ENCODE measurements around the gene GTF2A2.

The GTF2A2 gene

DNA sequence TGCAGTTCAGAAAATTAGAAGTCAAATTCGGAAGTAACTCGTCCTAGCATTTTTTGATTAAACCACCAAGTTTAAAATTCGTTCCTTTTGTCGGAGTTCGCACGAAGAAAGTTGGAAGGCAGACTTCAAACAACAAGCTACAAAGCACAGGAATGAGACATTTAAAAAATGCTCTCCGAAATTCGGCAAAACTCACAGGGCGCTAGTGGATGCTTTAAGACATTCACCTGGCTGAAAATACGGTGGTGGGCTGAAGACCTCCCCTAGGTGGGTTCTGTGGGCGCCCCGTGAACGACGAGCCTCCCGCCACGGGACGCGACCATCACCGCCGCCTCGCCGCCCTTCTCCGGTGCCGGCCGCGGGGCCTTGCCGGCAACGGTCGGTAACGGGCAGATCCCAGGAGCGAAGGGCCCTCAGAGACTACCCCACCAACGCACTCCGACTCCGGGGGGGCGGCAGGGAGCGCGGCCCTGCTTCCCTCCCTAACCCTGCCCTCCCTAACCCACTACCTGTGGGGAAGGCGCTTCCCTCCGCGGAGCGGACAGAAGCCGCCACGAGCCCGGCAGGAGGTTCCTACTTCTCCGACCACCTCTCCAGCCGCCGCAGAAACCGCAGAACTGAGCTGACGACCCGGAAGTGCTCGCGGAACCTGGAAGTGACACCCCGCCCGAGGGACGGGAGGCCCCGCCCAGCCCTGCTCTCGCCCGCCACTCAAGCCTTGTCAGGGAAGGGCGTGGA is at the start of gene GTF2A2 (continued):
- TF ChIP-seq AEBP2 (tag by site-specific recombination; IDR thresholded peaks at IDR 0.05; ENCODE audit: borderline replicate concordance): no peak
- peak; percentile 49; the same call in 1 of the 2 replicates for TF ChIP-seq ZFP37 (tag by site-specific recombination; IDR thresholded peaks at IDR 0.05)
- TF ChIP-seq SALL2 (tag by site-specific recombination; IDR thresholded peaks at IDR 0.05; ENCODE audit: borderline replicate concordance): no peak
- peak; percentile 75 for TF ChIP-seq ZIC2 (tag by site-specific recombination; IDR thresholded peaks at IDR 0.05)
- no peak for TF ChIP-seq ZSCAN5A (tag by site-specific recombination; IDR thresholded peaks at IDR 0.05)
- TF ChIP-seq ZNF585B (tag by site-specific recombination; IDR thresholded peaks at IDR 0.05): no peak
- 0 out of 2 replicates have a peak, but pooled peaks have one; percentile 34 for TF ChIP-seq KLF10 (tag by site-specific recombination; IDR thresholded peaks at IDR 0.05)
- TF ChIP-seq ZNF19 (tag by site-specific recombination; IDR thresholded peaks at IDR 0.05; ENCODE audit: low read depth): no peak
- no peak for TF ChIP-seq ZFP3 (tag by site-specific recombination; IDR thresholded peaks at IDR 0.05; ENCODE audit: low read depth)
- no peak for TF ChIP-seq ZNF488 (tag by site-specific recombination; IDR thresholded peaks at IDR 0.05)
- peak; percentile 76 for TF ChIP-seq ZBTB11 (tag by site-specific recombination; conservative IDR thresholded peaks at IDR 0.05; ENCODE audit: low read depth)
- TF ChIP-seq ZNF112 (tag by site-specific recombination; IDR thresholded peaks at IDR 0.05): no peak
- no peak for TF ChIP-seq ZNF140 (tag by site-specific recombination; IDR thresholded peaks at IDR 0.05)
- no peak for TF ChIP-seq ZNF433 (tag by site-specific recombination; IDR thresholded peaks at IDR 0.05; ENCODE audit: low read depth)
- peak; percentile 66 for TF ChIP-seq GLIS1 (tag by site-specific recombination; IDR thresholded peaks at IDR 0.05)
- TF ChIP-seq, protein P1, sequence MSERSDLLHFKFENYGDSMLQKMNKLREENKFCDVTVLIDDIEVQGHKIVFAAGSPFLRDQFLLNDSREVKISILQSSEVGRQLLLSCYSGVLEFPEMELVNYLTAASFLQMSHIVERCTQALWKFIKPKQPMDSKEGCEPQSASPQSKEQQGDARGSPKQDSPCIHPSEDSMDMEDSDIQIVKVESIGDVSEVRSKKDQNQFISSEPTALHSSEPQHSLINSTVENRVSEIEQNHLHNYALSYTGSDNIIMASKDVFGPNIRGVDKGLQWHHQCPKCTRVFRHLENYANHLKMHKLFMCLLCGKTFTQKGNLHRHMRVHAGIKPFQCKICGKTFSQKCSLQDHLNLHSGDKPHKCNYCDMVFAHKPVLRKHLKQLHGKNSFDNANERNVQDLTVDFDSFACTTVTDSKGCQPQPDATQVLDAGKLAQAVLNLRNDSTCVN (tag by site-specific recombination; optimal IDR thresholded peaks at IDR 0.05): peak; percentile 26
- no peak for TF ChIP-seq ZNF791 (tag by site-specific recombination; IDR thresholded peaks at IDR 0.05)
- TF ChIP-seq INSM2 (tag by site-specific recombination; IDR thresholded peaks at IDR 0.05): no peak
- no peak for TF ChIP-seq ZNF155 (tag by site-specific recombination; IDR thresholded peaks at IDR 0.05)
- no peak for TF ChIP-seq ZNF416 (tag by site-specific recombination; IDR thresholded peaks at IDR 0.05)
- TF ChIP-seq ZNF660 (tag by site-specific recombination; IDR thresholded peaks at IDR 0.05): 0 out of 2 replicates have a peak, but pooled peaks have one; percentile 66
- TF ChIP-seq REPIN1 (tag by site-specific recombination; IDR thresholded peaks at IDR 0.05; ENCODE audit: low read depth): no peak
- TF ChIP-seq, protein P2, sequence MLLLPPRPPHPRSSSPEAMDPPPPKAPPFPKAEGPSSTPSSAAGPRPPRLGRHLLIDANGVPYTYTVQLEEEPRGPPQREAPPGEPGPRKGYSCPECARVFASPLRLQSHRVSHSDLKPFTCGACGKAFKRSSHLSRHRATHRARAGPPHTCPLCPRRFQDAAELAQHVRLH (tag by site-specific recombination; IDR thresholded peaks at IDR 0.05): no peak
- TF ChIP-seq ZNF404 (tag by site-specific recombination; IDR thresholded peaks at IDR 0.05): no peak
- TF ChIP-seq ZNF664 (tag by site-specific recombination; IDR thresholded peaks at IDR 0.05): no peak
- TF ChIP-seq, protein P3, sequence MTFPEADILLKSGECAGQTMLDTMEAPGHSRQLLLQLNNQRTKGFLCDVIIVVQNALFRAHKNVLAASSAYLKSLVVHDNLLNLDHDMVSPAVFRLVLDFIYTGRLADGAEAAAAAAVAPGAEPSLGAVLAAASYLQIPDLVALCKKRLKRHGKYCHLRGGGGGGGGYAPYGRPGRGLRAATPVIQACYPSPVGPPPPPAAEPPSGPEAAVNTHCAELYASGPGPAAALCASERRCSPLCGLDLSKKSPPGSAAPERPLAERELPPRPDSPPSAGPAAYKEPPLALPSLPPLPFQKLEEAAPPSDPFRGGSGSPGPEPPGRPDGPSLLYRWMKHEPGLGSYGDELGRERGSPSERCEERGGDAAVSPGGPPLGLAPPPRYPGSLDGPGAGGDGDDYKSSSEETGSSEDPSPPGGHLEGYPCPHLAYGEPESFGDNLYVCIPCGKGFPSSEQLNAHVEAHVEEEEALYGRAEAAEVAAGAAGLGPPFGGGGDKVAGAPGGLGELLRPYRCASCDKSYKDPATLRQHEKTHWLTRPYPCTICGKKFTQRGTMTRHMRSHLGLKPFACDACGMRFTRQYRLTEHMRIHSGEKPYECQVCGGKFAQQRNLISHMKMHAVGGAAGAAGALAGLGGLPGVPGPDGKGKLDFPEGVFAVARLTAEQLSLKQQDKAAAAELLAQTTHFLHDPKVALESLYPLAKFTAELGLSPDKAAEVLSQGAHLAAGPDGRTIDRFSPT (tag by site-specific recombination; IDR thresholded peaks at IDR 0.05): no peak
- no peak; the same call in 1 of the 2 replicates for TF ChIP-seq ZBTB8A (tag by site-specific recombination; IDR thresholded peaks at IDR 0.05)
